A204.1 (cell line): Measurements from ENCODE around the gene VPS13D.
"Not testable (repeated sequence)": the region's sequence is repeated elsewhere in the genome, so short reads cannot be mapped to it uniquely, and the experiment has no call there.

Source experiments
- FAIRE-seq: peaks from 2 replicates; lab custom pipeline; 2012; peaks lifted over from hg19 to GRCh38; lab: Jason Lieb, UNC

VPS13D gene

DNA sequence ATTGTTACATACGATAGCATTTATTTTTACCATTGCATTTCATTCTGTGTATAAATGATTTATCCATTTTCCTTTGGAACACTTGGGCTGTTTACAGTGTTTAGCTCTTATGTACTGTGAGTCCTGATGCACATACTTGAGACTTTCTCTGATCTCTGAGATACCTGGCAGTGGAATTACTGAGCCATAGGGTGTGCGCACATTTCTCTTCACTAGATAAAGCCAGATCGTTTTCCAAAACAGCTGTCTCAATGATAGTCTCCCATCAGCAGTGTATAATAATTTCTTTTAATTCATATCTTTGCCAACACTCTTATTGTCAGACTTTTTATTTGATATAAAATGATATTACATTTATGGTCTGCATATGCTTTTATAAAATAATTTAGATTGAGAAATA, 66.2 kb downstream of the VPS13D start:
- no peak for FAIRE-seq

DNA sequence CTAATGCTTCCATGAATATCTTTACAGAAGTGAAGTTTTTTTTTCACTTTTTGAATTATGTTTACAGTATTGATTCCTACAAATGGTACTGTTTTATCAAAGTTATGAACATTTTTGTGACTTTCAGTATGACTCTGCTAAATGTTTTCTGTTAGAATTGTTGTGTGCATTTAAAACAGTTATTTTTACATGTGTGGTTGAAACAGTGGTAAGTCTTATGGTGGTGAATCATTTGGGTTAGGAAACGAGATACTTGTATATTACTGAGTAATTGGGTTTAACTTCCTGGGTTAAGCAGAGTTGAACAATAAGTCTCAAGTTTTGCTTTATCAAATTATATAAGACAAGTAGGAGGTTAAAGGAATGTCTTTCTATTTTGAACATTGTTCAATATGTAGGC, 66.8 kb downstream of the VPS13D start:
- peak; percentile 43 for FAIRE-seq

DNA sequence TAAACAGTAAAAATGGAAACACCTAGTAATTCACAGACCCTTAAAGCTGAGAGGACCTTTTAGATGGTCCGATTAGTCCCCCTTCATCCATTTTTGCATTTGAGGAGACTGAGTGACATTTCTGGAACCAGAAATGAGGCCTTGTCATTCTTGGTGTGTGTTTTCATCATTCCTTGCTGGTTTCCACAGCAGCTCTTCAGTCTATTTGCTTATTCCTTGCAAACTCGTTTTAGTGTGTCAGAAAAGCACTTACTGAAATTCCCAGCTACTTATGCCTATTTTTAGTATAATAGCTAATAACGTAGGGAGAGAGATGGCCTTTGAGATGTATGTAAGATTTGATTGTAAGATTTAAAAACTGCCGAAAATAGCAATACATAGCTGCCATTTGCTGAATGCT, 70.9 kb downstream of the VPS13D start:
- FAIRE-seq = no peak

DNA sequence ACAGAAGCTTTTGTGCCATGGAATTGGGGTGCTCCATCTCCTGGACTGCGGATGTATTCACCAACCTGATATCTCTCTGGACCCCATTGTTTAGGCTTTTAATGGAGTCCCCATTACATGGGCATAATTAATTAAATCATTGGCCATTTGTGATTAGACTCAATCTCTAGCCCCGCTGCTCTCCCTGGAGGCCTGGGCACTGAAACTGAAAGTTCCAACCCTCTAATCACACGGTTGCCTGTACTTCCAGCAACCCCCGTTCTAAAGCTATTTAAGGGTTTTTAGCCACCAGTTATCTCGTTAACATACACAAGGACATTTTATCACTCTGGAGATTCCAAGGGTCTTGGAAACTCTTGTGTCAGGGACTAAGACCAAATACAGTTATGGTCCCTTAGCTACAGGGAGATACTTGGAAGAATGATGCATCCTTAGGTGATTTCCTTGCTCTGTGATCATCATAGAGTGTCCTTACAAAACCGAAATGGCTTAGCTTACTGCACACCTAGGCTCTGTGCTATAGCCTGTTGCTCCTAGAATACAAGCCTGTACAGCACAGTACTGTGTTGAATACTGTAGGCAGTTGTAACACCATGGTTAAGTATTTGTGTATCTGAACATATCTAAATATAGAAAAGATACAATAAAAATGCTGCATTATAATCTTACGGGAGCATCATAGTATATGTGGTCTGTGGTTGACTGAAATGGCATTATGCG, 71.8 kb downstream of the VPS13D start:
- FAIRE-seq = no peak

DNA sequence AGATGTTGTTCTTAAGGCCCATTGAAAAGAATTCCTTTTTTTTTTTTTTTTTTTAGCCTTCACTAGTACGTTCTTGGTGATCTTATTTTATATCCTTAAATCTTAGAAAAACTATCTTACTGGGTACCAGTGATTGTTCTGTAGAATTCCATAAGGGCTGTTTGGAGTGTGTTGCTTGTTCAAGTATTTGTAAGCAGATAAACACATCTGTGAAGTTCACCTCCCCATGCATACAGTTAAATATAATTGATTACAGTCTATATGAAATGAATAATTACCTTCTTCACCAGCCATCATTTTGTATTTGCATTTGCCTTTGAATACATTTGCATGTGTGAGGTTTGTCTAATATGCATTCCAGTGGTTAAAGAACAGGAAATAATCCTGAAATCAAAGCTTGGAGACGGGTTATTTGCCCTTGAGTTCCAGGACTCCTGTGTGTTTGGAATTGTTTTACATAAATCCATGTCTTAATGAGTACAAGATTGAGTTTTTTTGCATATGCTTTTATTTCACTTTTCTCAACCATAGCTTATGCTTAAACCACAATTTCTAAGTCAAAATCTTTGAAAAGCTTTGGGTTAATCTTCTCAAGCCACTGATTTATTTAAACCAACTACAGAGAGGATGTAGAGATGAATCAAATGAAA, 73.1 kb downstream of the VPS13D start:
- FAIRE-seq = no peak

DNA sequence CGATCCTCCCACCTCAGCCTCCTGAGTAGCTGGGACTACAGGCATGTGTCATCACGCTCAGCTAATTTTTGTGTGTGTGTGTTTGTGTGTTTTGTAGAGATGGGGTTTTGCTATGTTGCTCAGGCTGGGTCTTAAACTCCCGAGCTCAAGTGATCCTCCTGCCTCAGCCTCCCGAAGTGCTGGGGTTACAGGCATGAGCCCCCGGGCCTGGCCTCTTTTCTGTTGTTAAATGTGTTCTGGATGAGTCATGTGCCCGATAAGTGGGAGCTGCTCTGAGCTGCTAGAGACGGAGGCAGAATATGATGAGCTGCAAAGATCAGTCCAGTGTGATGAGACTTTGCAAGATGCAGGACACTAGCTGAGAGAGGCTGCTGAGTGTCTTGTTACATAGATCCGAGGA, 75.5 kb downstream of the VPS13D start:
- no peak for FAIRE-seq

DNA sequence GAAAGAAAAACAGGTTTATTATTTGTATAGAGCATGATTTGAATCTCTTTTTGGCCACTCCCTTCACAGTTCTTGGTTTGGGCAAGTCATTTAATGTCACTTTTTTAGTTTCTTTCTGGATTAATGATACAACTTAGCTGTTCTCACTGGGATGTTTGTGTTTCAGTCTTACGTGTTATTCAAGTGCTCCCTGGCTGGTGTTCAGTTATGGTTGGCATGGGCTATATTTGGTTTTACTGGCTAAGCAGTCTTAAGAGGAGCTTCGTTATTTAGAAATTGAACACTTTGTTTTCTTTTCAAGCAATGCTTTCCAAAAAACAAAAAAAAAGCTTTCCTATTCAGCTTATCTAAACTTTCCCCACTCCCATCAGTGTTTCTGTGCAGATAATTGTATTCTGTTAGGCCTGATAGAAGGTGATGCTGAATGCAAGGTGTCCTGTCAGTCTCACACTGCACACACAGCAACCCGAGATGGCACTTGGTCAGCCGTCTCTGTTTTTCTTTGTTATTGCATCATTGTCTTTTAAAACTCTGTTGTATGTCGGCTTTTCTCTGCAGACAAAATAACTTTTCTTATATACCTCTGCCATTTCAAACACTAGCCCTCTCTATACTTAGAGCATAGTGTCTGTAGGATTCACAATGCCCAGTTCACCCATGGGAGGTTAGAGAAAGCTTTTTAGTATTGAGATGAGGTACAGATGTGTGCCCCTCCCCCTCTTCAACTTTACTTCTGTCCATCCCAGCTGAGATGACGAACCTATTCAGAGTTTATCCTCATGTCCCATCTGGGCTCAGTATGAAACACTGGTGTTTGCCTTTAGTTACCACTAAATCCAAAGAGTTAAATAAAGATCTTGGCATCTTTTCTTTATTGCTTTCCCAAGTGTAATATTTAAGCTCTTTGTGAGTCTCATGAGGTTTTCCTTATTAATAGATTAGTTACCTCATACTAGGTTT, 80.2 kb downstream of the VPS13D start:
- no peak for FAIRE-seq

DNA sequence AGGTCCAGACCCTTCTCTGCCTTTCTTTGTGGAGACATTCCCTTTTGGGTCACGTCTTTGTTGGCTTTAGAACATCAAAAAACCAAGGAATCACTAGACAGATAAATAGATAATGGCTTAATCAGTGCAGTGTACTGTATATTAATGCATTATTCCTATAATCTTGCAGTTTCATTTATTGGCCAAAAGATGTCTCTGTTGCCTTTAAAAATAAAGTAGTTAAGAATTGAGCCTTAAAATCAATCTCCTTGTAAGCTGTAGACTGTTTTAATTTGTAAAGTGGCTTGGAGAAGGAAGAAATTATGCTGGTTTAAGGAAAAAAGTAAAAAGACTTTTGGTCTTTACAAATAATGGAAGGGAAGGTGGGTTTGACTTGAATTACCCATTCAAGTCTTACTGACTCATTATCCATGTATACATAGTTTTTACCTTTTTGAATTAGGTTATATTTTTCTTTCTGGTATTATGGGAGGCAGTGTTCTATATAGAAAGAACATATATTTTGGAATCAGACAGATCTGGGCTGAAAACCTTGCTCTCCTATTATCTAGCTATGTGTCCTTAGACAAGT, 84.6 kb downstream of the VPS13D start:
- peak; percentile 87 for FAIRE-seq

DNA sequence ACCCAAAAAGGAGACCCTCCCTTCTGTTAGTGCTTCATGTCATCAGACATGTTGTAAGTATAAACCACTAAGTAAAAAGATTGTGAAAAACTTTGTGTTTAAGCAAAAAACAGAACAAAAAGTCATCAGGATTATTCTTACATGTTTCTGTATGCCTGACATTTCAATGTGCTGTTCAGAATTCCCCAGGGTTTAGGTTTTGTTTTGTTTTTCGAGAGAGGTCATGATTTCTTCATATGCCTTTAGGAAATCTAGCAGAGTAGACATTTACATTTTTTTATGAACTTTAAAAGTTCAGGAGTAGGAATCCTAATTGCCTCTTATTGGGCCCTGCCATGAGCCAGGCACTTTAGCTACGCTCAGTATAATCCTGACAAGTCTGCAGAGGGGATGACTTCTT, 85.3 kb downstream of the VPS13D start:
- no peak for FAIRE-seq

DNA sequence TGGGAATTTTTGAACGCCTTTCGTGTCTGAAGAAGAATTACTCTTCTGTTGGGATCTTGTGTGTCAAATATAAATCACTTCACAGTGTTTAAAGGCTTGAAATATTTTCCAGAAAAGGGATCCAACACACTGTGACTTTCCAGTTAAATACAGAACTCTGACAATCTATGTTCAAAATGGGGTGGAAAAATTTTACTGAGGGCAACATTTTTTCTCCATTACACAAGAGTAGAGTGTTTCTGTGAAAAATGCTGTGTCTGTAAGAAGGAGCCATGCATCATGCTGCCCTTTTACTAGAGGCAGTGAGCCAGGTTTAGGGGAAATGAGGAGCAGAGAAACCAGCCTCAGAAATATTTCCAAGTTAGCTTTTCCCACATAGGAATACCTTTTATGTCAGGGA, 86.5 kb downstream of the VPS13D start:
- FAIRE-seq = no peak

DNA sequence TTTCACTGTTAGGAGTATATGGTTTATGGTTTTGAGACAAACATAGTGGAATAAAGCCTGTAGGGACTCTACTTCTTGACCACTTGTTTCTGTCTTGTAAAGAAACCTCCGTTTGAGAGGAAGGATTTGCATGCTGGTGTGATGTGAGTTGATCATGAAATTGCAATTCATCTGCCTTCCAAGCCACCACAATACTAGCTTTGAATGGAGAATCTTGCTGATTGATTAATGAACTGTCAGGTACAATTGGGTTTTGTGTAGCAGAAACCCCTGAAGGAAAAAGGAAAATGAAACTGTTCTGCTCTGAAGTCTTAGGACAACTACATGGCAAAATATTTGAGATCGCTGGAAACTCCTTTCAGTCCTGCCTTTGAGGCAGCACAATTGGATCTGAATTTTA, 90.7 kb downstream of the VPS13D start:
- FAIRE-seq = no peak

DNA sequence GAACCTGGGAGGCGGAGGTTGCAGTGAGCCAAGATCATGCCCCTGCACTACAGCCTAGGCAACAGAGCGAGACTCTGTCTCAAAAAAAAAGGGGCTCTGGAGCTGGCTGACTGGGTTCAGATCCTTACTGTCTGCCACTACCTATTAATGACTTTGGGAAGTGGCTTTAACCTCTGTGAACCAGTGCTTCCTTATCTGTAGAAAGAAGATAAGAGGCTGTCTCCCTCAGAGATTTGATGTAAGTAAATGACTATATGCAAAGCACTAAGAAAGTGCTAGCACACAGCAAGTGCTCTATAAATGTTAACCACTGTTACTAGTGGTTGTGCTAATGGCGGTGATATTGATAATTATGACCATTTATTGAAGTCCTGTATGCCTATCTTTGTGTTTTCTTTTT, 94.6 kb downstream of the VPS13D start:
- no peak for FAIRE-seq

DNA sequence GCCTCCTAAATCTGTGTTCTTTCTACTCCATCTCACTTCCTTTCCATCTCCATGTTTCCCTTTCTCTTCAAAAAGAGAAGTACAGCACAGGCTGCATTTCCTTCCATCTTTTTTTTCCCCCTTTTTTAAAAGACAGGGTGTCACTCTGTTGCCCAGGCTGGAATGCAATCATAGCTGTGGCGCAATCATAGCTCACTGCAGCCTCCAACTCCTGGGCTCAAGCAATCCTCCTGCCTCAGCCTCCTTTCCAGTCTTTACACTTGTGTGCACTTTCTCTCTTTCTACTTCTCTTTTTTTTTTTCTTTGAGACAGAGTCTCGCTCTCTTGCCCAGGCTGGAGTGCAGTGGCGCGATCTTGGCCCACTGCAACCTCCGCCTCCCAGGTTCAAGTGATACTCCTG, 95.1 kb downstream of the VPS13D start:
- FAIRE-seq = not testable (repeated sequence)

DNA sequence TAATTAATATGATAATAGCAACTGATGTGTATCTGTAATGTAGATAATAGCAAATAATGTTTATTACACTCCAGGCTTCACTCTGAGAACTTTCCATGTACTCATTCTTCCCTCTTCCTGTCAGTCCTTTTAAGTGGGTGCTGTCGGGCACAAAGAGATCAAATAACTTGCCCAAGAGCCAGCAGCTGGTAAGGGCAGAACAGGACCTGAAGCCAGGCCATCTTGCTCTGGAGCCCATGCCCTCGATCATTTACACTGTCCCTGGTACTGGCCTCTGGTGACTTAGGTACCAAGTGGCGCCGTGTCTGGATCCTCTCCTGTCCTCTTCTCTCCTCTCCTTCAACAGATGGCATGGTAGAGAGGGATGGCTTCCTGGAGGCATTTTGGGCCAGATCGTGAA, 97.2 kb downstream of the VPS13D start:
- FAIRE-seq = no peak

DNA sequence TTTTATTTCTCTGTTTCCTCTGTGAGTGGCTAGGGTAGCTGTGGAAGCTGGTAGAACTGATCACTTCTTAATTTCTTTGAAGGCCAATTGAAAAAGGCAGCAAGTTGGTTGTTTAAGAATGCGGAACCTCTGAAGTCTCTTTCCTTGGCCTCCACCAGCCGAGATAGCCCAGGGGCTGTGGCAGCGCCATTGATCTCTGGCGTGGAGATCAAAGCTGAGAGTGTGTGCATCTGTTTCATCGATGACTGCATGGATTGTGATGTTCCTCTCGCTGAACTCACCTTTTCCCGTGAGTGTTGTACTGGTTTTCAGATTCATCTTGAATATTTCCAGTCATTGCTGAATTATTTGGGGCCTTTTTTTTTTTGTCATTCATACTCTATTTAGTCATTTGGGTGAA, 97.7 kb downstream of the VPS13D start:
- FAIRE-seq = no peak

DNA sequence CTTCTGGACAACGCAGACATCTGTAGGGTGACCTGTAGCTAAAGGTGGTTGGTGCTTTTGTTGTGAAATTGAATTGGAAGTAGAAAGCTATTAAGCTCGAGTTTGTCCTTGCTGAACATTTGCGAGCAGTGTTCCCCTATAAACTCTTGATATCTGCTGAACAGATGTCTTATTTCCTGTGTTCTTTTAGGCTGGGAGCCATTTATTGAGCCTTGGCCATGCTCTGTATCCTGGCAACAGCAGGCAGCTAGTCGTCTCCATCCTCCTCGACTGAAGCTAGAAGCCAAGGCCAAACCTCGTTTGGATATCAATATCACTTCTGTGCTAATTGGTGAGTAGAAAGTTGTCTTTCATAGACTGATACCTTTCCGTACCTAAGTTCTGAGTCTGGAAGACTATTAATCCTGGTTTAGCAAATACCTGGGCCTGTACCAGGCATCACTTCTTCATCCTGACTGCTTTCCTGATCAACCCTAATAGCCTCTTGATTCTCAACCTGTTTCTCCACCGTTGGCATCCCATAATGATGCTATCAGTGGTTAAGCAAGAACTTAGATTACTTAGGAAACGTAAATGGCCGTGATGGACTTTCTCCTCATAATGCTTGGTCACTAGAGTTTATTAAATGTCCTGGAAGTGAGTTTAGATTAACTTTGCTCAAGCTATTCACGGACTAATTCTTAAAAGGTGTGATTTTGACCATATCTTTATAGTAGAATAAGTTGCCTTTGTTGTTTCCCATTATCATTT, 103.4 kb downstream of the VPS13D start:
- no peak for FAIRE-seq

DNA sequence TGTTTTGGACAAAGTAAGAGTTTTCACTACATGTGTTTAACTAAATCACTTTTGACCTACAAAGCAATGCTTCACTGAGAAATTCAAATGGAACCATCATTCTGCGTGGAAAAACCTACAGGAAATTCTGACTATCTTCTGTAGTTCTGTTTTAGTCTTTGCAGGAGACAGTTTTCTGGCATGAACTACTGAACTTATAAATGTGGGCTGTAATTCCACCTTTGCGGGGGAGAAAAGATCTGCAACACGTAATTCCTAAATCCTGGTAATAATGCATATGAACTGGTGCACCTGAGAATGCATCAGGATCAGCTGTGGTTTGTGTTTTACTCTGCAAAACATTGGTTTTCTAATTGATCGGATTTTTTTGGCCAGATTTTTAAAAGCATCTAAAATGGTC, 106.0 kb downstream of the VPS13D start:
- no peak for FAIRE-seq

DNA sequence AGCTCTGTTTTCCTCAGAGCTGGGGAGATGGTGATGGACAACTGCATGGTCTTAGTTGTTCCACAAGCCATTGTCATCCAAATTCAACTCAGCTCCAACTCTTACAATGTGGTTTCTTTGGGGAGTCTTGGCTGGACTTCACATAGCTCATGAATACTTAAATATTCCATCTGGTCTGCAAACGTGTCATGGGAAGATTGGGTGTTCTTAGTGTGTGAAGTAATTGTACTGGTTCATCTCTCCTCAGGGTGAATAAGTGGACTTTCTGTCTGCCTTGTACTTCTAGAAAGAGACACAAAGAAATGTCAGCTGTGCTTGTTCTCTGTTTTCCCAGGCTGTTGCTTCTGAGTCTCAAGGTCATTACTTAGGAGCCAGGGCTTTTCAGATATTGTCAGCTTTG, 106.6 kb downstream of the VPS13D start:
- no peak for FAIRE-seq

DNA sequence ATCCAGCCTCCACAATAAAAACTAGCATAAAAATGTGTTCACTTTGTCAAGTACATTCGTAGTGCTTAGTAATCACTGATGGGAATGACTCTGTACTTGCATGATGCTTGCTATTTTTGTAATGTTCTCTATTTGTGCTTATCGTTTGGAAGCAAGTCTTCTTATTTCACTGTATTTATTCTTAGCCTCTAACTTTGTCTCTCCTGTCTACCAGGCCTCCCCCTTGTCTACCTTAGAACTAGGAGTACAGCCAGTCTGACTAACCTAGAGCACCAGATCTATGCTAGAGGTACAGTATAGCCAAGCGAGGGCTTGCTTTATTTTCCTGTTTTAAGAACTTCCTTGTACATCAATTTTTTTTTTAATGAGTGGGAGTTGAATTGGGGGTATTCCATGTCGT, 108.2 kb downstream of the VPS13D start:
- FAIRE-seq = no peak

DNA sequence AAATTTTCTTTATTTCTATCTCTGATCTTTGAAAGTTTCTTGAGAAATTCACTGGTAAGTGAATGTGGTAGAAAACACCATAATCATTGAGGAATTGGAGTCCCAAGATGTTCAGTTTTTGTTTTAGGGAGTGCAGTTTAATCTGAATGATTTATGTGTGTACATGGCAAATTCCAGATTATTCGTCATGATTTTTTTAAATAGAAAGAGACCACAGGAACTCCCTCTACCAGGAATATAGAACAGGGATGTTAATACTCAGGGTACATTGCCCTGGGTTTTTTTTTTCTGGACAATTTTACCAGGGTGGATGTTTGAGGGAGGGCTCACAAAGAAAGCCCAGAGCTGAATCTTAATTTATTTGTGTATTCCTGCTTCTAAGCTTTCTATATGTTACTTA, 109.0 kb downstream of the VPS13D start:
- FAIRE-seq = no peak

DNA sequence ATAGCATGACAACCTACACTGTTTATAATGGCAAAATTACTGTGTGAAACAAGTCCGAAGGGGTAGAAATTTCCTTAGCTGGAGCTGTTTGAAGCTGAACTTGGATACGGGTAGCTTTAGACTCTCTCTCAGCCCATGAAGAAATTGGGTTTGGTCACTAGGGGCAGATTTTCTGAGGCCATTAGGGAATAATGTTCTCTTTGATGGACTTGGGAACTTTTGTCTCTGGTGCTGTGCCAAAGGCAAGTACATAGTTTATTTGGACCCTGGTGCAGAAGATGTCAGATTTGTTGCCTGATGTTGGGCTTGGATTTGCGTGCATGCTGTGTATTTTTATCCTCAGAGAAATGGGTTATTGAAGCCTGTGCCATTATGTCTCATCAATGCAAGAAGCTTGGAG, 109.6 kb downstream of the VPS13D start:
- FAIRE-seq = no peak
